NCI-H510A (cell line): ENCODE measurements around the gene MUCL1.
"Not testable (repeated sequence)": the region's sequence is repeated elsewhere in the genome, so short reads cannot be mapped to it uniquely, and the experiment has no call there.

Experiments
- DNase-seq: peaks from one replicate; lab custom pipeline; 2025; lab: John Stamatoyannopoulos, UW

MUCL1 gene, protein sequence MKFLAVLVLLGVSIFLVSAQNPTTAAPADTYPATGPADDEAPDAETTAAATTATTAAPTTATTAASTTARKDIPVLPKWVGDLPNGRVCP

DNA sequence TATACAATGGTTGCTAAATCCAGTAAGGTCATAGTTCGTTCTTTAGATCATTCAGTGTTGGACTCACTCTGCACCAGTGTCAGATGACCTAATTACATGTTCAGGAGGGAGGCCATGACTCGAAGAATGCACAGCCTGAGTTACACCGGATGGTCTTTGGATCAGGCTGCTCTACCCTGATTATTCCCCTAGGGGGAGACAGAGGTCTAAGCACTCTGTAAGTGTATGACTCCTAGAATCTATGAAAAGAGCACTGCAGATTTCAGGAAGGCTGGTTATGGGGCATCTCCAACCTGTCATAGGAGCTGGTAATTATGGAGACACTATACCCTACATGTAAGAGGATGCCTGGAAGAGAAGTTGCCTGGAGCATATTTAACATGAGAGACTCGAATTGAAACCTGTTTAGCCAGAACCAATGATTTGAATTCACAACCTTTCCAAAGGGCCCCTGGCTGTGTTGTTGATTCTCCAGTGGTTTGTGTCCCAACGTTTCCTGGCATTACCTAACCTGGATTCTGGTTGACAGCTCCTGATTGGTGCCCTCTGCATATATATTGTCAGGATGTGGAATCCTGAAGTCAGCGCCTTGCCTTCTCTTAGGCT is at the start of gene MUCL1:
MUCL1 (plus strand) TSS at position 584 of the 606 bp plus-strand sequence. CDS start 67 bp downstream, outside the sequence.
- DNase-seq, result peak; percentile 51

DNA sequence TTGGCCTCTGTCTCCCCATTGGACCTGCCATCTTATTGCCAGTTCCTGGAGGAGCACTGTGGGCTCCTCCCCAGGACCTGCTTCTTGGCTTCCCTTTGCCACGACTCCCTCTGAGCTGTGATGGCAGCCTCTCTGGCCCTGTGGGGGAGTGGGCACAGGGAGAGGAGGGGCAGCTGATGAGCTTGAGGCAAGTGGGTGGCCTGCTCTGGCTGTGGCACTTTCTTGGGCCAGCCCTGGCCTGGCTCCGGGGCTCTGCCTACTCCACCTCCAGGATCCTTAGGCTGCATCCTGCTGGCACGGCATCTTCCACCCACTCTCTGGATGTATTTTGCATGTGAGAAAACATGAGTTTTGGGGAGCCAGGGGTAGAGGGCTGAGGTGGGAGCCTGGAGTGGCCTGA is 32.6 kb upstream of the MUCL1 start:
- DNase-seq, result no peak

DNA sequence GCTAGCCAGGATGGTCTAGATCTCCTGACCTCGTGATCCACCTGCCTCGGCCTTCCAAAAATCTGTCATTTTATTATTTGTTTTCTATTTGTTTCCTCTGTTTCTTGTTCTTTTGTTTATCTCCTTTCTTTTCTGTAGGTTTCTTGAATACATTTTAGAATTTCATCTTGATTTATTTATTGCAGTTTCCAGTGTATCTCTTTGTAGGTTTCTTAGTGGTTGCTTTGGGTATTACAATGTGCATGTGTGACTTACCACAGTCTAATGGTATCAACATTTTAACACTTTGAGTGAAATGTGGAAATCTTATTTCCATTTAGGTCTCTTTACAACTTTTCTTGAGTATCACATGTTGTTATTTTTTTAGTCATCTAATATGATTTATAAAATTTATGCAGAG is 29.9 kb upstream of the MUCL1 start:
- no peak for DNase-seq

DNA sequence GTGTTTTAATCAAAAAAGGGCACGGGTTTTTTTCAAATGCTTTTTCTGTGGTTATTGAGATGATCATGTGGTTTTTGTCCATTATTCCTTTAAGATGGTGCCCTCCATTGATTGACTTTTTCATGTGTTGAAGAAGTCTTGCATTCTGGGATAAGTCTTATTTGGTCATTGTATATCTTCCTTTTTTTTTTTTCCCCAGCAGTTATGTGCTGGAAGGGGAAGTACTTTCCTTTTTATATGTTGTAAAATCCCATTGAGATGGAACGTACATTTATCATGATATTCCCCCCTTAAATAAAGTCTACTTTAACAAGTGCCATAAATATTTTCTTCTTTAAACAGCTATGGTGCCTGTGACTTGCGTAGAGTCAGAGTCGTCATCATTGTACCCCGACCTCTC is 24.8 kb upstream of the MUCL1 start:
- no peak for DNase-seq

DNA sequence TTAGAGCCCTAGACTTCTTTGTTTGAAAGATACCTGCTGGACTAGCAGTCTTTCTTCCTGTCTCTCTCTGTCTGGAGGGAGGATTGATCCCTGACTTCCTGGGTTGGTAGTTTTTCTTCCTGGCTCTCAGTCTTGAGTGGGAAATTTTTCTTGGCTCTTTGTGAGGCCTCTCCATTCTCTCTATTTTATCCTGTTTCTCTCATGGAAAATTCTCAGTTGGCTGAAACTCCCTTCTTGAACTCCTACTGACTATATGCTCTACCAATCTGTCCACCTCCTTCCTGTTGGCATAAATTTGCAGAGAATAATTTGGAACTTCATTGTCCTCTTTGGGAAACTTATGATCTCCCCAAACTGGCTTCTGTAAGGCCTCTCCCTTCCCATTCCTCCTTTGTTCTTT is 24.1 kb upstream of the MUCL1 start:
- DNase-seq, result no peak

DNA sequence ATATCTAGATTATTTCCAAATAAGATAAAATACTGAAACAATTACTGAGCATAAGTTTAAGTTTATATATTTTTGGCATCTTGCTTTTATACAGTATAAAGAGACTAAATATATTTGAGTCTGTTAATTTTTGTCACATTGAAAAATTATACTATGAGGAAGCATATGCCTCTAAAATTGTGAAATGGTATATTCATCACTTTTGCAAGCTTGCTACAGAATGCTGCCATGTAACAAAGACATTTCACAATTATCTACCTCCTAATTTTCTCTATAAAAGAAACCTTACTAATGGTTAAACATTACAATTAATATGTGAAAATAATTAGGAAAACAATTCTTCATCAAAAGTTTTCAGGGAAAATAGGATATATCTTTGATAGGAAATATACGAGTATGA is 22.7 kb upstream of the MUCL1 start:
- no peak for DNase-seq

DNA sequence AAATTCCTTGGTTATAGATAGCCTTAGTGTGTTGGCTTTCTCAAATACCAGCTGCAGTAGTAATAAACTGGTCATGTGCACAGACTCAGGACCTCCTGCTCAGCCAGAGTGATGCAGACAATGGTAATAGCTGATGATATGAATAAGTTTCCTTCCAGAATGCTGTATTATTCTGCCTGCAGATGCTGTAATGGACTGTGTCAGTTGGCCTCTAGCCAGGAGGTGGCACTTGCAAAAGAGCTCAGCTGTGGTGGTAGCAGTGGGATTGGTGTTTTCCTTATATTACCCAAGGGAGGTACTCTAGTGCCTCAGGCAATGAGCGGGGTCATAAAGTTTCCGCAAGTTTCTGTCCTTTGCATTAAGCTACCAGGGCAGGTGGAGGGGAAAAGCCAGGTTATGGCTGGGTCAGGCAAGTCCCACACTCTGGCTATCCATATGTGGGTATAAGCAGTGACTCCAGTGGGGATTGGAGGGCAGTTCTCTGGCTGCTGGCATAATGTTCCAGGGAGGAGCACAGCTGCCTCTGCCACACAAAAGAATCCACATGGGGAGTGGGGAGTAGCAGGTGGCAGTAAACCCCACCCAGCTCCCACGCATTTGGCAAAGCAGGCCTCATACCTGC is 14.0 kb upstream of the MUCL1 start:
- no peak for DNase-seq

DNA sequence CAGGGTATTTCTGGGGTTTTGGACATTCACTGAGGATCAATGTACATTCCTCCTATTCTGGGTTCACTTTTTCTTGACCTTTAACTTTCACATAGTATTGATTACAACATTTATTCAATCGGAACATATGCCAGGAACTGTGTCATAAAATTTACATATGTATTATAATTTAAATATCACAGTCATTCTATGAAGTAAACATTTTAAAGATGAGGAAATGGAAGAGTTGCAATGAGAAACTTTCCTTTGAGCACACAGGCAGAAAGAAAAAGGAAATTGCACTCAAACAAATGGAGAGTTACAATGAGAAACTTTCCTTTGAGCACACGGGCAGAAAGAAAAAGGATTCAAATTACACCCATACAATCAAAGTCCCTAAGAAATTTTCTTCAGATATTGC is 3.1 kb downstream of the MUCL1 start:
- no peak for DNase-seq

DNA sequence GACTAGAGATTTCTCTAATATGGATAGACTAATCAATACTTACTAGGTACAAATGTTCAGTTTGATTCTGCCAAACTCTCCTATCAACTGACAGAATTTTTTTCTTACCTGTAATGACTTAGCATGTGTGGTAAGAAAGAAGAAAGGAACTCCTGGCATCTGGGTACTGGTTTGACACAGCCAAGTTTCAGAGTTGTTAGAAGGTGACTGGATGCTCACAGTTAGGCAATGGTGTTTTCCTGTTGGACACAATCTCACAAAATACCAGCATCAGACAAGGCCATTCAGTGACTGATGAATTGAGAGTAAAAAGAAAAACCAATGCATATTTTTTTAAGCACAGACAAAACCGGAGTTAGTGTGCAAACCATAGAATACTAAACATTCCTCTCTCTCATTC is 4.2 kb downstream of the MUCL1 start:
- DNase-seq, result no peak

DNA sequence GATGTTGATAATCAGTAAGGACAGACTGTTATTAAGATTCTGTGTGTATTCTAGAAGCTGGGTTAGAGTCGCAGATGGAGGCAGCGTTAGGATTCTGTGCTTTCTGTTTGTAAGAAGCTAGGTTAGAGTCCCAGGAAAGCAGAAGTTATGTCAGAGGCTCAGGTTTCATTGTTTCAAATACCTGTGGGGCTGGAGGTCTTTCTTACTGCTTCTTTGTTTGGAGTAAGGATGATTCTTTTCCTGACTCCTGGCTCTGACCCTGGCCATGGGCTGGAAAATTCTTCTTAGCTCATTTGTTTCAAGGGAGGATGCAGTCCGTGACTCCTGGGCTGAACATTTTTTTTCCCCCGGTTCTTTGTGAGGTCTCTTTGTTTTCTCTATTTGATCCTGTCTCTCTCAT is 5.2 kb downstream of the MUCL1 start:
- DNase-seq, result no peak

DNA sequence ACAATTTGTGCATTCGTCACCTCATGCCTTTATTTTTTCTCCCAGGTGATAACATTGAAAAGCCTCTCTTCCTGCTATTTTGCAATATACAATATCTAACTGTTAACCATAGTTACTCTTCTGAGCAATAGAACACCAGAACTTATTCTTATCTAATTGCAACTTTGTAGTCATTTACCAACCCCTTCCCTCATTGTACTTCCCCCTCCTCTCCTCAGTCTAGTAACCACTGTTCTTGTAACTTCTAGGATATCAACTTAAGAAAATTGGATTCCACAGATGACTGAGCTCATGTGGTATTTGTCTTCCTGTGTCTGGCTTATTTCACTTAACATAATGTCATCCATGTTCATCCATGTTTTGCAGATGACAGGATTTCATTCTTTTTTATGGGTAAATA is 7.6 kb downstream of the MUCL1 start:
- DNase-seq, result no peak

DNA sequence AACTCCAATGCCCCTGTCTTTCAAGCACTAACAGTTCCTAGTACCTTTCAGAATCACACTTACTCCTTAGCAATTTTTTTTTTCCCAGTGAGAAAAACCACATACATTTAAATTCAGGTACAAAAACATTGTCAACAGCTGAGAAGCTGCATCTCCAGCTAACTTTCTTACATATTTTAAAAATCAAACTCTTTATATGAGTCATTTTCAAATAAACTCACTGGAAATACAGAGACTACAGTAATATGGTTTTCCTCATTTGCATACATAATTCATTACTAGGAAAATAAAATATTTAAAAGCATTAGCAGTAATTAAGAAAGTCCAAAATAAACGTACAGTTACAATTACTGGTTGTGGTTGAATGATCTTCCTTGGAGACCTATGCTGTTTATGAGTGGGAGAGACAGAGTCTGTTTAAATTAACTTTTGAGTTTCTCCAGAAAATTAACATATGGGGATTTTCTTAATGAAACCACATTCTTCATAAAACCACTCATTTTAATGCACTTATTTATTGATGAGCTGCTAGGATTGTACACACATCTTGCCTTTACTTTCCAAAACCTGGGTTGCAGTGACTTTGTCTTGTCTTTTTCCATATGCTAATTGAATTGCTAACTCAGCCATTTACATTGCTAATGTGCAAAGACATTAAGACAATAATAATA is 9.8 kb downstream of the MUCL1 start:
- no peak for DNase-seq

DNA sequence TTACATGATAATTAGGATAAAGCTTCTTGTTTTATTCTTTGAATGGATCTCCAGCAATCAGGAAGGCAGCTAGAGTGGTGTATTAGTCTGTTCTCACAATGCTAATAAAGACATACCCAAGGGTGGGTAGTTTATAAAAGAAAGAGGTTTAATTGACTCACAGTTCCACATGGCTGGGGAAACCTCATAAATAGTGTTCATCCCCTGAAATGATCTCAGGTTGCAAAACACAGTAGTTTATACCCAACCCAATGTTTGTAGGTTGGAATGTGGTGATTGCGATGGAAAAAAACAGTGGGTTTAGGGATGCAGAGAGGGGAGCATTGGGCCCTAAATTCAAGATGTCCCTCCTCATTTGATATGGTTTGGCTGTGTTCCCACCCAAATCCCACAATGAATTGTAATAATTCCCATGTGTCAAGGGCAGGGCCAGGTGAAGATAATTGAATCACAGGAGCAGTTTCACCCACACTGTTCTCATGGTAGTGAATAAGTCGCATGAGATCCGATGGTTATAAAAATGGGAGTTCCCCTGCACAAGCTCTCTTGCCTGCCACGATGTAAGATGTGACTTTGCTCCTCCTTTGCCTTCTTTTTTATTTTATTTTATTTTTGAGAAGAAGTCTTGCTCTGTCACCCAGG is 11.5 kb downstream of the MUCL1 start:
- DNase-seq, result no peak

DNA sequence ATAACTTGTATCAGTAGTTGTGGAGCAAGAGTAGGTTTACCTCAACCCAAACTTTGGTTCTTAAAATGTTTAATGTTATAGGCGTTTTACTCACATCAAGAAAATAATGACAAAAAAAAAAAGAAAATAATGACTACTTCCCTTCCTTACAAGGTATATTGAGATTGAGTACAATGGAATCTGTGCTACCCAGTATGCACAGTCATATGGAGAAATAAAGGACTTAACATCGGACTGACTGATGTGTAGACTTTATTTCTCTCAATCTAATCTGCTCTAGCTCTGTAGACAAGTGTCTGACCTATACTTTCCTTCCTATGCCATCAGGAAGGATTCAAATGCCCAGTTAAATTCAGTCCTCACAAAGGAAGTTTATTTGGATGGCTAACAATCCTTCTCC is 14.4 kb downstream of the MUCL1 start:
- DNase-seq, result no peak

DNA sequence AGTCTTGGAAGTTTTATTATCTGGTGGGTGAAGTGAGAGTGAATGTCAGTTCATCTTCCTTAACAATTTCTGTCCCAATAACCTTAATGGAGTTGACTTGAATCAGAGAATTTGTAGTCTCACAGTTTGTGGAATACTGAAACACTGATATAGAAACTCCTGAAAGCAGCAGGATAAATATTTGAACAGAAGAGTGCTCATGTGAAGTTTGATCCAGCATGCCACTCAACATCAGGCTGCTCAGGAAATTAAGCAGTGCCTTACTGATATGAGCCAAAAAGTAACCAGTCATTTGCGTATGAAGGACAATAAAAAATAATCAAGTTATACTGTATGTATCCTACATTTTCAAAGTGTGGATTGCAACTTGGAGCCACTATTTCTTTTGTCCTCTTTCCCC is 15.7 kb downstream of the MUCL1 start:
- DNase-seq, result peak; percentile 19

DNA sequence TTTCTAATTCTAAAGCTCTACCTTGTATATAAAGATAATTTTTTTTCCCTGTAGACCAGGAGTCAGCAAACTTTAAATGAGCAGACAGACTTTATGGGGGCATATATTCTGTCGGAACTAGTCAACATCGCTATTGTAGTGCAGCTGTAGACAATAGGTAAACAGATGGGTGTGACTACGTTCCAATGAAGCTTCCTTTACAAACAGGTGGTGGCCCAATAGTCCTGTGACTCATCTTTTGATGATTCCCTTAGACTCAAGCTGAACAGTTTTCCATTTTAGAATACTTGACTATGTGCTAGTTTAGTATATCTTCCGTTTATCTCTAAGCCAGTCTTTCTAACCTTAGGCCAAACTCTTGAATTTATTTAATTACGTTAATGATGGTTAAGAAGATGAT is 16.3 kb downstream of the MUCL1 start:
- DNase-seq, result no peak

DNA sequence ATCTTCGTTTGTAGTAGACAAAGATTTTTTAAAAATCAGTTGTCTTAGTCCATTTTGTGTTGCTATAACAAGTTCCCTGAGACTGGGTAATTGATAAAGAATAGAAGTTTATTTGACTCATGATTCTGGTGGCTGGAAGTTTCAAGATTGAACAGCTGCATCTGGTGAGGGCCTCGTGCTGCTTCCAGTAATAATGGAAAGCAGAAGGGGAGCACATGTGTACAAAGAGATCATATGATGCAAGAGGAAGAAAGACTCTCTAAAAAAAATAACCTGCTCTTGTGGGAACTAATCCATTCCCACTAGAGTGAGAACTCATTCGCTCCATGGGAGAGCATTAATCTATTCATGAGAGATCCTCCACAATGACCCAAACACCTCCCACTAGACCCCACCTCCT is 24.8 kb downstream of the MUCL1 start:
- DNase-seq, result no peak

DNA sequence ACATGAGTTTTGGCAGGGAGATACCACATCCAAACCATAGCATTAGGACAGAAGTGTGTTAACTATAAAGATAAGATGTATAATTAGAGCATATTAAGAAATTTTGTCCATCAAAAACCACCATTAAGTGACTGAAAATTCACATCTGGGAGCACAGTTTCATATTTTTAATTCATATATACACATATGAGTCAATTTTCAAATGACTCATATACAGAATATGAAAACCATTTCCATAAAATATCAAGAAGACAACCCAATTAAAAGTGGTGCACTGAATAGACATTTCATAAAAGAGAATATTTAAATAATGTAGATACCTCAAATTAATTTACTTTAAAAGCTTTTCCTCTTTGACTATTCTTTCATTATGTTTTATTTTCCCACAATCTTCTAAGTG is 25.3 kb downstream of the MUCL1 start:
- DNase-seq, result no peak

DNA sequence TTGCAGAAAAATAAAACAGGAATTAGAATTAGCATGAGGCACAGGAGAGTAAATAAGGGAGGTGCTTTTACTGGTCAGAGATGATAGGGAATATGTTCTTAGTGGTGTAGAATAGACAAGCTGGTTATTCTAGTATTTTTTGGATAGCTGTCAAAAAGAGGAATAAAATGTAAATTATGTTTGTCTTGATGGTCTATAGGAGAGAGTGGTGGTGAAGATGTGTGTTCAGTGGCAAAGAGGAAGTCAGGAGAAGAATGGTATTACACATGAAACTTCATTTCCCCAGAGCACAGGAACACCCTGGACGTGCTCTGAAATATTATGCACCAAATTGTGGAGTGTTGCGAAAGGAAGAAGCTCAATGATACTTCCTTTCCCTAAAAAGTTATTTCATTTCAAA is 27.8 kb downstream of the MUCL1 start:
- DNase-seq, result no peak

DNA sequence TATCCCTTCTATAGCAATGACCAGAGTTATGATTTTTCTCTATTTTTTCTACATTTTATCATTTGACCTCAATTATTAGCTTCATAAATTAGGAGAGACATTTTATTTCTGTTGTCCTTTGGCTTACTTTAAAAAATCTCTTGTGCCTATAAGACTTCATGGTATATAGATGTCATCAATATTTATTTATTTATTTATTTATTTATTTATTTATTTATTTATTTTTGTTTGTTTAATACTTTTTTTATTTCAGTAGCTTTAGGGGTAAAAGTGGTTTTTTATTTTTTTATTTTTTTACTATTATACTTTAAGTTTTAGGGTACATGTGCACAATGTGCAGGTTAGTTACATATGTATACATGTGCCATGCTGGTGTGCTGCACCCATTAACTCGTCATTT is 28.3 kb downstream of the MUCL1 start:
- not testable (repeated sequence) for DNase-seq

DNA sequence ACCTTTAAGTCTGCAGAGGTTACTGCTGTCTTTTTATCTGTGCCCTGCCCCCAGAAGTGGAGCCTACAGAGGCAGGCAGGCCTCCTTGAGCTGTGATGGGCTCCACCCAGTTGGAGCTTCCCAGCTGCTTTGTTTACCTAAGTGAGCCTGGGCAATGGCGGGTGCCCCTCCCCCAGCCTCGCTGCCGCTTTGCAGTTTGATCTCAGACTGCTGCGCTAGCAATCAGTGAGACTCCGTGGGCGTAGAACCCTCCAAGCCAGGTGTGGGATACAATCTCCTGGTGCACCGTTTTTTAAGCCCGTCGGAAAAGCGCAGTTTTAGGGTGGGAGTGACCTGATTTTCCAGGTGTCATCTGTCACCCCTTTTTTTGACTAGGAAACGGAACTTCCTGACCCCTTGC is 34.1 kb downstream of the MUCL1 start:
- not testable (repeated sequence) for DNase-seq

DNA sequence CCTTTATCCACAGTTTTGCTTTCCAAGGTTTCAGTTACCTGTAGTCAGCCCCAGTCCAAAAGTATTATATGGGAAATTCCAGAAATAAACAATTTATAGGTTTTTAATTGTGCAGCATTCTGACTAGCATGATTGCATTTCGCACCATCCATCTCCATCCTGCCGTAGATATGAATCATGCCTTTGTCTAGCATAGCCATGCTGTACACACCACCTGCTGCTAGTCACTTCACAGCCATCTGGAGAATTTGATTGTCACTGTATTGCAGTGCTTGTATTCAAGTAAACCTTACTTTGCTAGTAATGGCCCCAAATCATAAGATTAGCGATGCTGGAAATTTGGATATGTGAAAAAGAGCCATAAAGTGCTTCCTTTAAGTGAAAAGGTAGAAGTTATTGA is 36.0 kb downstream of the MUCL1 start:
- peak; percentile 59 for DNase-seq
